ENCODE results near the gene IFNL4. TPM values are rescaled to one million over a fixed set of nuclear protein-coding genes. Genes with fewer than 3 reads are reported as not detected.
"Not testable (repeated sequence)": the region's sequence is repeated elsewhere in the genome, so short reads cannot be mapped to it uniquely, and the experiment has no call there.

IFNL4 gene
- not detected for total RNA-seq
- long read RNA-seq, result 0 reads

- DNase-seq, result no peak
- intact Hi-C loops (cut with DNase I), result no loop called here
- no peak for ATAC-seq
Measured at GRCh38 chr19:39248806-39249205, at the start of gene IFNL4. TSS of gene IFNL4 (minus strand) at chr19:39248856.

GRCh38 chr19:39297931-39298634 lies 49.4 kb upstream of the IFNL4 start:
- ATAC-seq (peak; percentile 71 to 83), DNase-seq (no peak)
- intact Hi-C loops (cut with DNase I), result no loop called here

- no peak for ATAC-seq
- intact Hi-C loops (cut with DNase I), result no loop called here
- no peak for DNase-seq
Measured at GRCh38 chr19:39296906-39297305, 48.2 kb upstream of the IFNL4 start.

GRCh38 chr19:39296055-39296645 lies 47.5 kb upstream of the IFNL4 start, which contains the start of gene IFNL1:
TSS of gene IFNL1 (plus strand) at chr19:39296407. CDS start at chr19:39296422, 15 bp downstream.
- no peak for ATAC-seq
- no peak for DNase-seq
- intact Hi-C loops (cut with DNase I), result no loop called here

GRCh38 chr19:39293394-39293793 lies 44.7 kb upstream of the IFNL4 start:
- DNase-seq, result no peak
- intact Hi-C loops (cut with DNase I), result no loop called here
- no peak for ATAC-seq

GRCh38 chr19:39284032-39284431 lies 35.4 kb upstream of the IFNL4 start:
- intact Hi-C loops (cut with DNase I), result no loop called here
- DNase-seq (no peak), ATAC-seq (no peak)

- intact Hi-C loops (cut with DNase I), result no loop called here
- no peak for ATAC-seq
- DNase-seq, result no peak
Measured at GRCh38 chr19:39282021-39282420, 33.4 kb upstream of the IFNL4 start.

GRCh38 chr19:39277598-39277997 lies 28.9 kb upstream of the IFNL4 start:
- intact Hi-C loops (cut with DNase I), result no loop called here
- DNase-seq (no peak), ATAC-seq (no peak)

- DNase-seq, result no peak
- no peak for ATAC-seq
- intact Hi-C loops (cut with DNase I), result no loop called here
Measured at GRCh38 chr19:39276740-39277139, 28.1 kb upstream of the IFNL4 start.

- no peak for ATAC-seq
- no peak for DNase-seq
- intact Hi-C loops (cut with DNase I), result no loop called here
Measured at GRCh38 chr19:39275578-39275977, 26.9 kb upstream of the IFNL4 start.

- ATAC-seq; DNase-seq; intact Hi-C loops (cut with DNase I): not testable (repeated sequence)
Measured at GRCh38 chr19:39273859-39274258, 25.2 kb upstream of the IFNL4 start.

GRCh38 chr19:39270036-39270871 lies 21.6 kb upstream of the IFNL4 start:
- DNase-seq (no peak), ATAC-seq (no peak)
- intact Hi-C loops (cut with DNase I), result no loop called here

- ATAC-seq; DNase-seq; intact Hi-C loops (cut with DNase I): not testable (repeated sequence)
Measured at GRCh38 chr19:39269369-39269768, 20.7 kb upstream of the IFNL4 start.

GRCh38 chr19:39268531-39269223 lies 20.0 kb upstream of the IFNL4 start:
- DNase-seq; intact Hi-C loops (cut with DNase I); ATAC-seq: not testable (repeated sequence)

GRCh38 chr19:39268085-39268484 lies 19.4 kb upstream of the IFNL4 start, which contains the start of gene IFNL2:
TSS of gene IFNL2 (plus strand) at chr19:39268396. CDS start at chr19:39268569, 173 bp downstream.
- DNase-seq; ATAC-seq; intact Hi-C loops (cut with DNase I): not testable (repeated sequence)

- peak in 1 of 2 donors; percentile 15 for ATAC-seq
- DNase-seq, result no peak
- intact Hi-C loops (cut with DNase I), result no loop called here
Measured at GRCh38 chr19:39265321-39265916, 16.8 kb upstream of the IFNL4 start.

GRCh38 chr19:39264306-39265290 lies 15.9 kb upstream of the IFNL4 start:
- intact Hi-C loops (cut with DNase I), result no loop called here
- no peak for DNase-seq

GRCh38 chr19:39263912-39264305 lies 15.3 kb upstream of the IFNL4 start:
- ATAC-seq (no peak), DNase-seq (no peak)
- intact Hi-C loops (cut with DNase I), result no loop called here

More at GRCh38 chr19:39264306-39265290, 15.9 kb upstream of the IFNL4 start:
- peak; percentile 41 to 64 for ATAC-seq
